Measurements from ENCODE around the gene RANBP10. TPM values are rescaled to one million over a fixed set of nuclear protein-coding genes. Genes with fewer than 3 reads are reported as not detected.

Gene RANBP10
- total RNA-seq, 2 experiments from 2014 or later, result 12.3 to 20.0 TPM

DNA sequence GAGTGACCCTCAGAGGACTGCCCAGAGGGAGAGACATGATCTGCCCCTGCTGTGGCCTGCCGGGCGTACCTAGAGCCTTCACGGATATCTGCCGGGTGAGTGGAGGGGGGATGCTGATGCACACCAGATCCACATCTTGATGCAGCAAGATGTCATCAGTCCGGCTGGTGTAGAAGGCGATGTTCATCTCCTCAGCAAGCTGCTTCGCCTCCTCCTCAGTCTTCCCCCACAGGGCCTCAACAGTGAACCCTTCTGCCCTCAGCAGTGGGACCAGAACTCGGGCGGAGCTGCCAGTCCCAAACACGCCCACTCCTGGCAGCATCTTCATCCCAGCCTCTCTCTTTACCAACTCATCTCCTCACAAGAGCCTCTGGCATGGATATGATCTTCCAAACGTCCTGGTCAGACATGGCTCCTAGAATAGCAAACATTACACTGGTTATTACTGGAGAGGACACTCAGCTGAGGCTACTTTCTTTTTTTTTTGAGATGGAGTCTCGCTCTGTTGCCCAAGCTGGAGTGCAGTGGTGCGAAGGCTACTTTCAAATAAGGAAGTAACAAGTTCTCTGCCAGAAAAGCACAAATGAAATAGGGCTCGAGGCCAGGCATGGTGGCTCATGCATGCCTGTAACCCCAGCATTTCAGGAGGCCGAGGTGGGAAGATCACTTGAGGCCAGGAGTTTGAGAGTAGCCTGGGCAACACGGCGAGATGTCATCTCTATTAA, 120.8 kb downstream of the RANBP10 start:
- Histone ChIP-seq H3K9me2 (ENCODE audit: insufficient read depth, low read length) (no peaks in the 10 kb centered on the region), H3K9me3 (ENCODE audit: low read length) (no peaks in the 10 kb centered on the region), H3K36me3 (ENCODE audit: insufficient read depth, low read length) (peaks cover 21% of the 10 kb centered on the region), H3K4me1 (ENCODE audit: insufficient read depth, low read length, poor library complexity, severe bottlenecking) (peaks cover 14% of the 10 kb centered on the region), H3K27ac (ENCODE audit: low read depth, low read length, poor library complexity, severe bottlenecking) (no peak overlapping the region), H3K4me2 (ENCODE audit: low read length) (no peak overlapping the region), H2AFZ (ENCODE audit: low read length) (no peak overlapping the region), H4K20me1 (ENCODE audit: insufficient read depth, low read length) (no peaks in the 10 kb centered on the region), H3K4me3 (ENCODE audit: low read depth, low read length, poor library complexity, severe bottlenecking) (no peak overlapping the region), H3K79me2 (ENCODE audit: insufficient read depth, low read depth, low read length) (no peaks in the 10 kb centered on the region)
- DNase-seq (ENCODE audit: low spot score), result peak; percentile 67
- CTCF ChIA-PET (ENCODE audit: unreplicated experiment), result no interaction called here
- TF ChIP-seq EZH2phosphoT487 (IDR thresholded peaks at IDR 0.05; ENCODE audit: borderline replicate concordance, low read depth, low read length) (no peak), CTCF (conservative IDR thresholded peaks at IDR 0.05; ENCODE audit: low read length) (no peak)
- POLR2A ChIA-PET, result interaction anchor here (1.1 to 1.3 kb wide), 2 partner anchors 131 to 159 kb away, joined by 3 read pairs; no protein-coding TSS in a partner anchor
- intact Hi-C loops (cut with micrococcal nuclease; ENCODE audit: unreplicated experiment), result no loop called here
- BruUV-seq (replicated peaks), result no TSS peak

GRCh38 chr16:67683767-67684166, 122.6 kb downstream of the RANBP10 start:
- TF ChIP-seq CTCF (conservative IDR thresholded peaks at IDR 0.05; ENCODE audit: low read length) (no peak), EZH2phosphoT487 (IDR thresholded peaks at IDR 0.05; ENCODE audit: borderline replicate concordance, low read depth, low read length) (no peak)
- POLR2A ChIA-PET, result interaction anchor here (0.6 kb wide), 1 partner anchor 1469 kb away, joined by 4 read pairs; no protein-coding TSS in a partner anchor

More at GRCh38 chr16:67683767-67684166, 122.6 kb downstream of the RANBP10 start:
- Histone ChIP-seq H4K20me1 (ENCODE audit: insufficient read depth, low read length) (no peaks in the 10 kb centered on the region), H3K79me2 (ENCODE audit: insufficient read depth, low read depth, low read length) (no peaks in the 10 kb centered on the region), H3K4me1 (ENCODE audit: insufficient read depth, low read length, poor library complexity, severe bottlenecking) (peaks cover 14% of the 10 kb centered on the region), H3K27ac (ENCODE audit: low read depth, low read length, poor library complexity, severe bottlenecking) (no peak overlapping the region), H3K4me3 (ENCODE audit: low read depth, low read length, poor library complexity, severe bottlenecking) (no peak overlapping the region), H2AFZ (ENCODE audit: low read length) (no peak overlapping the region), H3K9me3 (ENCODE audit: low read length) (no peaks in the 10 kb centered on the region), H3K36me3 (ENCODE audit: insufficient read depth, low read length) (peaks cover 21% of the 10 kb centered on the region), H3K9me2 (ENCODE audit: insufficient read depth, low read length) (no peaks in the 10 kb centered on the region), H3K4me2 (ENCODE audit: low read length) (no peak overlapping the region)
- no TSS peak for BruUV-seq (replicated peaks)
- DNase-seq (ENCODE audit: low spot score), result no peak
- CTCF ChIA-PET (ENCODE audit: unreplicated experiment), result no interaction called here
- intact Hi-C loops (cut with micrococcal nuclease; ENCODE audit: unreplicated experiment), result no loop called here
